ENCODE data around the gene RPL28.
"Not testable (repeated sequence)": the region's sequence is repeated elsewhere in the genome, so short reads cannot be mapped to it uniquely, and the experiment has no call there.

RPL28 gene

DNA sequence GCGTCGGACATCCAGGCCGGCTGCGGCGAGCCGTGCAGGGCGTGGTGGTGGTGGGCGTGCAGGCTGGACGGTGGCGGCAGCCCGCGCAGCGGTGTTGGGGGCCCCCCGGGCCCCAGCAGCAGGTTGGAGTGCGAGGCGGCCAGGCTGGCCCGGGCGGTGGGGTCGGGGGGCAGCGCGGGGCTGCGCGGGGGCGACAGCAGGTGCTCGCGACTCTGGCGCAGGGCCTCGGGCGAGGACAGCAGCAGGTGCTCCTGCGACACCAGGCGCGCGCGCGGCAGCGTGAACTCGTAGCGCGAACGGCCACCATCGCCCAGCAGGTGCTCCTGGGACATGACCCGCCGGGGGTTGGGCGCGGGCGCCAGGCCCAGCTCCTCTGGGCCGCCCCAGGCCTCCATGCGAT is 47.6 kb downstream of the RPL28 start:
- DNase-seq, result no peak

DNA sequence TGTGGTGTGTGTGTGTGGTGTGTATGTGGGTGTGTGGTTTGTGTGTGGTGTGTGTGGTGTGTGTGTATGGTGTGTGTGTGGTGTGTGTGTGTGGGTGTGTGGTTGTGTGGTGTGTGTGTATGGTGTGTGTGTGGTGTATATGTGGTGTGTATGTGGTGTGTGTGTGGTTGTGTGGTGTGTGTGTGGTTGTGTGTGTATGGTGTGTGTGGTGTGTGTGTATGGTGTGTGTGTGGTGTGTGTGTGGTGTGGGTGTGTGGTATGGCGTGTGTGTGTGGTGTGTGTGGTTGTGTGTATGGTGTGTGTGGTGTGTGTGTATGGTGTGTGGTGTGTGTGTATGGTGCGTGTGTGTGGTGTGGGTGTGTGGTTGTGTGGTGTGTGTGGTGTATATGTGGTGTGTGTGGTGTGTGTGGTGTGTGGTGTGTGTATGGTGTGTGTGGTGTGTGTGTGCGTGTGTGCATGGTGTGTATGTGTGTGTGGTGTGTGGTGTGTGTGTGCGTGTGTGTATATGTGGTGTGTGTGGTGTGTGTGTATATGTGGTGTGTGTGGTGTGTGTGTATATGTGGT is 48.7 kb downstream of the RPL28 start:
- no peak for DNase-seq

DNA sequence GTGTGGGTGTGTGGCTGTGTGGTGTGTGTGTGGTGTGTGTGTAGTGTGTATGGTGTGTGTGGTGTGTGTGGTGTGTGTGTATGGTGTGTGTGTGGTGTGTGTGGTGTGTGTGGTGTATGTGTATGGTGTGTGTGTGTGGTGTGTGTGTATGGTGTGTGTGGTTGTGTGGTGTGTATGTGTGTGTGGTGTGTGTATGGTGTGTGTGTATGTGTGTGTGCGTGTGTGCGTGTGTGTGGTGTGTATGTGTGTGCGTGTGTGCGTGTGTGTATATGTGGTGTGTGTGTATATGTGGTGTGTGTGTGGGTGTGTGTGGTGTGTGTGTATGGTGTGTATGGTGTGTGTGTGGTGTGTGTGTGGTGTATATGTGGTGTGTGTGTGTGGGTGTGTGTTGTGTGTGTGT is 49.3 kb downstream of the RPL28 start:
- no peak for DNase-seq

DNA sequence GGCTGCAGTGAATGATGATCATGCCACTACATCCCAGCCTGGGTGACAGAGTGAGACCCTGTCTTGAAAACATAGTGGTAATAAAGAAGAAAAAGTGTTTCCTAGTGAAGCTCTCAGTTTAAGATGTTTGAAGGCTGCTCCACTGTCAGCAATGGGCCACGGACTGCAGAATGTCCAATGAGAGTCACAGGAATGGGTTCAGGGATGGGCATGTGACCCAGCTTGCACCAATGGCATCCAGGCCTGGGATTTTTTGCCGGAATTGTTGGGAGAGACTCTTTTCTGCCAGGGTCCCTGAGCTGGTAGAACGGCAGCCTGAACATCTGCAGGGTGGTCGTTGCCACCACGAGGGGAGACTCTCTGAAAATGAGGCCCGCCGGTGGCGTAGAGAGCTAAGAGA is 51.1 kb downstream of the RPL28 start:
- no peak for DNase-seq

DNA sequence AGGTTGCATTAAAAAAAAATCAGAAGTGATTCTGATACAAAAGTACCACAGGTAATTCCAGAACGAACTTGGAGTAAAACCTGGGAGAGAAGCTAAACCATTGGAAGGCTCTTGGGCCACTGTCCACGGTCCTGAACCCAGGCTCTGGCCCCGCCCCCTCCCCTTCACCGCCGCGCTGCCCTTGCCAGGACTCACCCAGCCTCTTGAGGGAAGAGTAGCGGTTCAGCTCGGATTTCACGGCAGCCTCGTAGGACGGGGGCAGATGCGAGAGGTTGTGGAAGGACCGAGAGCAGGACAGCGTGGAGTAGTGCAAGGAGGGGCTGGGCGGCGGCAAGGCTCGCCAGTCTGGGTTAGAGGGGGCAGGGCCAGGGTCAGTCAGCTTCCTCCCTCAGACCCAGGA is 51.7 kb downstream of the RPL28 start:
- peak; percentile 37 for DNase-seq

GRCh38 chr19:55439052-55439451 is 53.3 kb downstream of the RPL28 start:
- no peak for DNase-seq

DNA sequence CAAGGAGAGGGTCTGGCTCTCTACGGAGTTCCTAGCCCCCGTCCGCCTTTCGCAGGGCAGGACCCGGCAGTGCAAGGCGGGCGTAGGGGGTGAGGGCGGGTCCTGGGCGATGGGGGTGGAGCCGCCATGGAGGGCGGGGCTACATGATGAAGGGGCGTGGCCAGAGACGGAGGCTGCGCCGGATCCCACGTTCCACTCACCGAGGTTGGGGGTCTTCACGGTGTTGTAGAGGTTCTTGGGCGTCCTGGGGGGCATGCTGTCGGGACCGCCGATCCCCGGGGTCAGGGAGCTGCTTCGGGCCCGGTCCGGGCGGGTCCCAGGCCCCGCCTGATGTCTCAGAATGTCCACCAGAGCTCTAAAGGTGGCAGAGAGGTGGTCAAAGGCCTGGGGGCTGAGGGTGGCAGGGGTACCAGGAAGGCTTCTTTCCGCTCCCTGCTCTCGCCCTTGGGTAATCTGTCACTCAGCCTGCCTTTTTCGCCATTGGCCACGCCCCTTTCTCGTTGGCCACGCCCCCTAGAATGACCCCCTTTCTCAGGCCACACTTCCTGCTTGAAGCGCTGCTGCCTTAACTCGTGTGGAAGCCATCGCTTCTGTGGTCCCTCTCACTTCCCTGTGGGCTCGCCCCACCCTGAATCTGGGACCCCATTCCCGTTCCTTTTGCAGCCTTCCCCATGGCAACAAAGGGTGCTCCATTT is 54.8 kb downstream of the RPL28 start:
- peak; percentile 36 for DNase-seq

DNA sequence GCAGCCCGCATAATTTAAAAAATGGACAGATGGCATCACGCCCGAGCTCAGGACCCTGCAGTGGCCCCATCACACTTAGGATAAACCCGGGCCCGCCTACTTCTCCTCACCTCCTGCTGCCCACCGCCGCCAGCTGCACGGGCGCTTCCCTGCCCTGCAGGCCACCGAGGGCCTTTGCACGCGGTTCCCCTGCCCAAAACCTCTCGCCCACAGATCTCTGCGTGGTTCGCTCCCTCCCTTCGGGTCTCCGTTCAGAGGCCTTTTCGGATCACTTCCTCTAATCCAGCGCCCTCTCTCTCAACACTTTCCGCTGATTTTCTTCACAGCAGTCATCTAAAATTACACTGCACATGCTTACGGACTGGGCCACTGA is 55.6 kb downstream of the RPL28 start:
- no peak for DNase-seq

- DNase-seq, result peak; percentile 46
Measured at GRCh38 chr19:55441692-55442321, 56.1 kb downstream of the RPL28 start.

DNA sequence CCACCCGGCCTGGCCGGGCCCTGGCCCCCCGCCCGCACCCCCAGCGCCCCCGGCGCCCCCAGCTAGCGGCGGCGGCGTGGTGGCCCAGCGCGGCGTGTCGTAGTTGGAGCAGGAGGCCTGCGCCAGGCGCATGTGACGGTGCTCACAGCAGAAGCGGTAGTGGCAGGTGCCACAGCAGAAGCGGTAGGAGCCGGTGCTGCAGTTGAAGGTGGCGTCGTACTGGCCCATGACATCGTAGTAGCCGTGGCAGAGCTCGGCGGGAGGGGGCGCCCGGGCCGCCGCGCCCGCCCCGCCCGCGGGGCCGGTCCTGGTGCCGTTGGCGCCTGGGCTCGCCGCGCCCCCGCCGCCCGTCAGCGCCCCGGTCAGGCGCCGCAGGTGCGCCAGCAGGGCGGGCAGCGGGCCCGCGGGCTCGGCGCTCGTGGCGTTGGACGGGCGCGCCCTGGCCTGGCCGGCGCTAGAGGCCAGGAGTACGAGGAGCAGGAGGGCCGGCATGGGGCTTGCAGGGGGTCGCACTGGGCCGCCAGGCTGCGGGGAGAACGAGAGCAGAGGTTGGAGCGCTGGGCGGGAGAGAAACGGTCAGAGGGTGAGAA is 56.7 kb downstream of the RPL28 start:
- DNase-seq, result no peak

DNA sequence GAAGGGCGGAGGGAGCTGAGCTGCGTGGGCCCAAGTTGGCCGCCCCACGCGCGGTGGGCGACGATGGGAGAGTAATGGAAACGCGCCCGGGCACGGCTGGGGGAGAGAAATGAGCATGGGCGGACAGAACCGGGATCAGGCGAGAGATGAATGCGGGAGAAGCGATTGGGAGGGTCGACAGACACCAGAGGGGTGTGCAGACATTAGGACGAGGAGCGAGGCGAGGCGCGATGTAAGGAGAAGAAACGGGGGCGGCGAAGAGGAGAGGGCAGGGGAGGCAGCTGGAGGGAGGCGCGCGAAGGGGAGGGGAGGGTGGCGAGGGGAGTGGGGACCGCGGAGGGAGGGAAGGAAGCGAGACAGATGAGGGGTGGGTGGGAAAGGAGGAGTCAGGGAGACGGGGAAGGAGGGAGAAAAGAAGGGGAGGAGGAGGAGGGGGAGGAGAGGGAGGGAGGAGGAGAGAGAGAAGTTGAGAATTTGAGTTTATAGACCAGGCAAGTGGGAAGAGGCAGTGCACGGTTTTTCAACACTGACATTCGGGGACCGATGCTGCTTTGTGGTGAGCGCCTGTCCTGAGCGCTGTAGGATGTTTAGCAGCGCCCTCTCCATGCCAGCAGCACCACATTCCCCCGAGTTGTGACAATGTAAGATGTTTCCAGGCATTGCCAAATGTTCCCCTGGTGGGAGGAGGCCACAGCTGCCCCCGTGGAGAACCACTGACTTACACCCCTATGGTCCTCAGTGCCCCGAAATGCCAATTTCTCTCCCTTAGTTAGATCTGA is 57.5 kb downstream of the RPL28 start, which contains the start of gene SHISA7:
Gene SHISA7, minus strand, starts transcription at position 256 of the 779 bp plus-strand sequence. CDS start 437 bp downstream, outside the sequence.
- DNase-seq, result no peak

GRCh38 chr19:55443824-55444480 is 58.2 kb downstream of the RPL28 start:
- DNase-seq, result no peak

DNA sequence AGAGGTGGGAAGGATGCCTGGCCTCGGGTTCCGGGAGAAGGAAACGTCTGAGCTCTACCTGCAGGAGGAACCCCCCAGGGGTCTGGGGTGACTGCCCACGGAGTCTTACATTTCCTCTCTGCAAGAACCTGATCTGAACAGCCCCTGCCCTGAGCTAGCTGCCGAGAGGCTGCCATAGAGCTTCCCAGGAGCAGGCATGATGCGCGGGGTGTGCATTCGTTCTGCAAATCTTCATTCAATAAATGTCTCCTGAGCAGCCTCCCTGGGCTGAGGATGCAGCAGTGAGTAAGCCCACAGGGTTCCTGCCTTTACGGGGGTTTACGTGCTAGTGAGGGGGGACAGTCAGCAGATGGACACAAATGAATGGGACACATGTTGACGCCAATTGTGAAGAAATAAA is 58.9 kb downstream of the RPL28 start:
- no peak for DNase-seq

- DNase-seq, result no peak
Measured at GRCh38 chr19:55446060-55446459, 60.3 kb downstream of the RPL28 start.

- DNase-seq, result no peak
Measured at GRCh38 chr19:55447421-55448174, 61.9 kb downstream of the RPL28 start.

DNA sequence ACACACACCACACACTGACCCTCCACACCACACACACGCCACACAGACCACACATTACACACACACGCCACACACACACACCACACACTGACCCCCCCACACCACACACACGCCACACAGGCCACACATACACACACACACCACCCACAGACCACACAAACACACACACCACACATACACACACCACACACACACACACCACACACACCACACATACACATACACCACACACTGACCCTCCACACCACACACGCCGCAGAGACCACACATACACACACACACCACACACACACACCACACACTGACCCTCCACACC is 62.4 kb downstream of the RPL28 start:
- not testable (repeated sequence) for DNase-seq

GRCh38 chr19:55449469-55449868 is 63.7 kb downstream of the RPL28 start:
- no peak for DNase-seq

- DNase-seq, result peak; percentile 34
Measured at GRCh38 chr19:55451163-55451964, 65.6 kb downstream of the RPL28 start.

- peak; percentile 28 for DNase-seq
Measured at GRCh38 chr19:55451965-55452748, 66.4 kb downstream of the RPL28 start.

All from stimulated activated CD4-positive, alpha-beta T cell treated with anti-CD3 and anti-CD28 coated beads, Interleukin-15, amount 100 ng/mL, for 24 hours (primary cell).